ENCODE data around the gene GLRA3.

GLRA3 gene

DNA sequence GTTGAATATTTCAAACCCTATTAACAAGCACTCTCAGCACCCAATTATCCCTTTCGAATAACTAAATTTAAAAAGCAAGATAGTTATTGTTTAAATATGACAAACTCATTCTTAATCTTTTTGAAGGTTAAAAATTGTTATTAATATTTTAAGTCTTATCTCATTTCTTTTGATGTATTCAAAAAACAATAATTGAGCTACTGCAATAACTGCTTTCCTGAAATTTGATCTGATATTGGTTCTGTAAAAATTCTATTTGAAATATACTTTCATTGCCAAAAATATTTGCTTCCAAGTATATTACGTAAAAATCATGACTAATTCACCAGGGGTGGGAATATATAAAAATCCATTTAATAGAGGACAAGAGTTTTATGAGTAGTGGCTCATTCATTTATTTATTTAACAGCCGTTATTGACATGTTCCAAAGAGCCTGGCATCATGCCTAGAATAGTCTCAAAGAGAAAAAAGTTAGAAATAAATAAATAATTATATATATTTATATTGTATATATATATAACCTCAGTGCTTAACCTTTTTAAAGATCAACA lies 34.4 kb downstream of the GLRA3 start:
- TF ChIP-seq EP300 (IDR thresholded peaks at IDR 0.05; ENCODE audit: borderline replicate concordance) (no peak), TAF1 (IDR thresholded peaks at IDR 0.05; ENCODE audit: low read depth) (no peak), ZBTB7A (IDR thresholded peaks at IDR 0.05; ENCODE audit: low read depth) (no peak), USF1 (IDR thresholded peaks at IDR 0.05) (no peak), REST (IDR thresholded peaks at IDR 0.05; ENCODE audit: low read depth) (no peak), TEAD4 (IDR thresholded peaks at IDR 0.05) (no peak), EGR1 (IDR thresholded peaks at IDR 0.05) (no peak), CREB1 (IDR thresholded peaks at IDR 0.05; ENCODE audit: low read depth) (no peak), RAD21 (IDR thresholded peaks at IDR 0.05; ENCODE audit: low read depth) (no peak), TCF12 (IDR thresholded peaks at IDR 0.05; ENCODE audit: low read depth) (no peak), NFIC (IDR thresholded peaks at IDR 0.05) (no peak), MAX (IDR thresholded peaks at IDR 0.05) (no peak)

DNA sequence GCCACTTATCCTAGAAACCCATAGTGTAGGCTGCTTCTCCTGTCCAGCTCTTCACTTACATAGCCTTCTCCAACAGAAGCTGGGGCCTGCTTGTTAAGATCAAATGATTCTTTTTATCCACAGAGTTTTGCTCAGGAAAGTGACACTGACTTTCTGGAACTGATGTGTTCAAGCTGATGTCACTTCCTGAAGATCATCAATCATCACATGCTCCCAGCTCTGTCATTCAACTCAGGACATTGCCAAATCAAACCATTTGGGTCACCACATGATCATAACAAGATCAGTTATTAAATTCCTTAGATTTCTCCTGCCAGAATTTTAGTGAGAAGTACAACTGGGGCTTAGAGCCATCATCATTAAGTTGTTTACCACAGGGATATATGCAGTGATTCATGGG lies 39.4 kb downstream of the GLRA3 start:
- TF ChIP-seq YY1 (IDR thresholded peaks at IDR 0.05; ENCODE audit: low read depth) = no peak
- no peak for TF ChIP-seq TCF12 (IDR thresholded peaks at IDR 0.05; ENCODE audit: low read depth)
- no peak for TF ChIP-seq CEBPB (IDR thresholded peaks at IDR 0.05)
- no peak for TF ChIP-seq CREB1 (IDR thresholded peaks at IDR 0.05; ENCODE audit: low read depth)
- TF ChIP-seq EP300 (IDR thresholded peaks at IDR 0.05; ENCODE audit: borderline replicate concordance) = no peak
- TF ChIP-seq EGR1 (IDR thresholded peaks at IDR 0.05) = no peak

DNA sequence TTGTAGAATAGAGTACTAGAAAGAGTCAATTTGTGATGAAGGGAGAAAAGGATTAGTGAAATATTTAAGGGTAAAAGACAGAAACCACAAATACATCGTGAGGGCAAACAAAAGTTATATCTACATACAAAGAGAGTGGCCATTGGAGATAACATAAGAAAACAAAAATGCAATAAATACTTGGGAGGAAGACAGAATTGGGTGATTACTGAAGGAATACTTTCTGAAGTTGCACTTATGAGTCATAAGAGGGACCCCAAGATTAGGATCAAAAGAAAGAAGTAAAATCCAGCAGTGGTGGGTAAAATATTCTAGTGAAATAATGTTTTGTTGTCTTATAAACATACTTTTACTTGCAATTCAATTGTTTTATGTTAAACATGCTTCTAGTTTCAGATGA lies 53.7 kb downstream of the GLRA3 start:
- TF ChIP-seq USF1 (IDR thresholded peaks at IDR 0.05) (no peak), TAF1 (IDR thresholded peaks at IDR 0.05; ENCODE audit: low read depth) (no peak), TEAD4 (IDR thresholded peaks at IDR 0.05) (no peak), REST (IDR thresholded peaks at IDR 0.05; ENCODE audit: low read depth) (no peak), ZBTB7A (IDR thresholded peaks at IDR 0.05; ENCODE audit: low read depth) (no peak), RAD21 (IDR thresholded peaks at IDR 0.05; ENCODE audit: low read depth) (no peak), YY1 (IDR thresholded peaks at IDR 0.05; ENCODE audit: low read depth) (no peak), EP300 (IDR thresholded peaks at IDR 0.05; ENCODE audit: borderline replicate concordance) (no peak), EGR1 (IDR thresholded peaks at IDR 0.05) (no peak), NFIC (IDR thresholded peaks at IDR 0.05) (no peak), TCF12 (IDR thresholded peaks at IDR 0.05; ENCODE audit: low read depth) (no peak), CREB1 (IDR thresholded peaks at IDR 0.05; ENCODE audit: low read depth) (no peak), CEBPB (IDR thresholded peaks at IDR 0.05) (no peak), MAX (IDR thresholded peaks at IDR 0.05) (no peak)

DNA sequence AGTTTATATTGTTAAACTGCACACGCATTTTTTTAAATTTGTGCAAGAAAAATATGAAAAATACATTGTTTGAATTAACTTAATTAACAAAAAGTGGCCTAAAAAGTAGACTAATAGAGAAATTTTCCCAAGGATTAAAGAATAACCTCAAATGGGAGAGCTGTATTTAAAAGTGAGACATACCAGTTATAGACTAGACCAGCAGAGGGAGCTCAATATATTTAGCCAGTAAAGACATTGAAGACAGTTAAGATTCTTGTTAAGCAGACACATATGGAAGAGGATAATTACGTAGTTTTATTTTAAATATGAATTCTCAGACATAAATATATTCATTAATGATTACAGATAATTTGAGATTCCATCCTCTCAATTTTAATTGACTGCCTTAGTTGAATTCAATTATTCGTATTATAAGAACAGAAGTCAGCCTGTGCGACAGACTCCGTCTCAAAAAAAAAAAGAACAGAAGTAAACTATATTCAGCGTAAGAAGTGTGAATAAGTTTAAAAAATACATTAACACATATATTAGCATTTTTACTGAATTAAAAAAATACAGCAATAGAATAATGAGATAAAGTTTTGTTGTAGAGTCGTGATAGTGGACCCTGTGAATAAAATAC lies 64.8 kb downstream of the GLRA3 start:
- TF ChIP-seq RAD21 (IDR thresholded peaks at IDR 0.05; ENCODE audit: low read depth) = peak; percentile 48
- TF ChIP-seq MAX (IDR thresholded peaks at IDR 0.05) = no peak

GRCh38 chr4:174763454-174764104 lies 65.5 kb downstream of the GLRA3 start:
- TF ChIP-seq EGR1 (IDR thresholded peaks at IDR 0.05) = no peak
- no peak for TF ChIP-seq TCF12 (IDR thresholded peaks at IDR 0.05; ENCODE audit: low read depth)
- TF ChIP-seq REST (IDR thresholded peaks at IDR 0.05; ENCODE audit: low read depth) = no peak
- TF ChIP-seq ZBTB7A (IDR thresholded peaks at IDR 0.05; ENCODE audit: low read depth) = no peak
- no peak for TF ChIP-seq FOXM1 (IDR thresholded peaks at IDR 0.05; ENCODE audit: borderline replicate concordance, low read depth)
- TF ChIP-seq MAX (IDR thresholded peaks at IDR 0.05) = no peak
- no peak for TF ChIP-seq YY1 (IDR thresholded peaks at IDR 0.05; ENCODE audit: low read depth)
- TF ChIP-seq CEBPB (IDR thresholded peaks at IDR 0.05) = no peak
- no peak for TF ChIP-seq TEAD4 (IDR thresholded peaks at IDR 0.05)
- no peak for TF ChIP-seq TAF1 (IDR thresholded peaks at IDR 0.05; ENCODE audit: low read depth)
- no peak for TF ChIP-seq EP300 (IDR thresholded peaks at IDR 0.05; ENCODE audit: borderline replicate concordance)
- no peak for TF ChIP-seq RAD21 (IDR thresholded peaks at IDR 0.05; ENCODE audit: low read depth)
- TF ChIP-seq CREB1 (IDR thresholded peaks at IDR 0.05; ENCODE audit: low read depth) = no peak
- no peak for TF ChIP-seq NFIC (IDR thresholded peaks at IDR 0.05)
- no peak for TF ChIP-seq USF1 (IDR thresholded peaks at IDR 0.05)

Data from Ishikawa (cell line).